ENCODE measurements around the gene THBS2.

Gene THBS2

DNA sequence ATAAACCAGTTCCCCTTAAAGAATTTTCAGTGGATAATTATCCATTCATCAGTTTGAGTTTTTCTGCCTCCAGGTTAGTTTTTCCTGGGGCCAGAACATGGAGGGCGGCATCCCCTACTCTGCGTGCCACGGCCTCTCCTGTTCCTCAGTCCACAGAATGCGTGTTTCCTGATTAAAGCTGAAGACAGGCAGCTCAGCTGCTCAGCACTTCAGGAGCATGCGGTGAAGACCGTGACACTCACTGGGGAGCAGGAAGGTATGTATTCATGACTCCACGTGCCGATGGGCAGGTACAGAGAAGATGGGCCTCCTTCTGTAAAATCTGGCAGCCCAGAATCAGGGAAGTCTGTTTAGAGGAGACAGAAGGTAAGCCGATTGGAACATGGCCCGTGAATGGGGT, 2.0 kb upstream of the THBS2 start:
- H3K9me3 ChIP-seq (ENCODE audit: control insufficient read depth, low read length), result no peaks in the 10 kb centered on the region
- no peak overlapping the region for H3K9ac ChIP-seq (ENCODE audit: low read length)
- no peaks in the 10 kb centered on the region for H3K4me1 ChIP-seq (ENCODE audit: control insufficient read depth, insufficient read depth, low read length)
- no peak overlapping the region for H3K4me3 ChIP-seq (ENCODE audit: low read length)
- H3K27me3 ChIP-seq (ENCODE audit: control insufficient read depth, insufficient read depth, low read length), result peaks cover 37% of the 10 kb centered on the region
- H3K36me3 ChIP-seq (ENCODE audit: control insufficient read depth, insufficient read depth, low read length), result no peaks in the 10 kb centered on the region

DNA sequence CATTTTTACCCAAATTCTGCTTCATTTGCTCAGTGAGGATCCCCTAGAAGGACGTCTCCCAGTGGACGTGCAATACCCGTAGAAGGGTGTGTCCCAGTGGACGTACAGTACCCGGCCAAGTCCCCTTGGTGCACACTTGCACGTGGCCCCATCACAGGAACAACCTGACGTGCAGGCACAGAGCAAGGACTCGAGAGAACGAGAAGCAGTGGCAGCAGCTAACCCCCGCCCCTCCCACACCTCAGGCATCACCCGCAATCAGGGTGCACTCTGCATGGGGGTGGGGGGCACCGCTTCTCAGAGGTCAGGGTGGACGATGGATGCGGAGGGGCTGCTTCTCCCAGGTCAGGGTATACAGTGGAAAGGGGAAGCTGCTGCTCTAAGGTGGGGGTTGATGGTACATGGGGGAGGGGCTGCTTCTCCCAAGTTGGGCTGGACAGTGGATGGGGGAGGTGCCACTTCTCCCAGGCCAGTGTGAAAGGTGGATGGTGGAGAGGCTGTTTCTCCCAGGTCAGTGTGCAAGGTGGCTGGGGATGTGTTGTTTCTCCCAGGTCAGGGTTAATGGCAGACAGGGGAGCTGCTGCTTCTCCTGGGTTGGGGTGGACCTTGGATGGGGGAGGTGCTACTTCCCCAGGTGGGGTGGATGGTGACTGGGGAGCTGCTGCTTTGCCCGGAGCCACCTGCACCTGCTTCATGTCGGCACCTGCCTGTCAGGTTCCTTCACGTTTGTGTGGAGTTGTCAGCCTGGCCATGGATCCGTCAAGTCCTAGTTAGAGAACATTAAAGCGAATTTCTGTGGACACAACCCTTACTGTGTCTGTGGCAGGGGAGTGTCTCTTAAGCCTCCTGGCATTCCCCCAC, 1.0 kb upstream of the THBS2 start:
- H3K4me3 ChIP-seq (ENCODE audit: low read length), result no peak overlapping the region
- peaks cover 37% of the 10 kb centered on the region for H3K27me3 ChIP-seq (ENCODE audit: control insufficient read depth, insufficient read depth, low read length)
- no peak overlapping the region for H3K9ac ChIP-seq (ENCODE audit: low read length)
- no peaks in the 10 kb centered on the region for H3K9me3 ChIP-seq (ENCODE audit: control insufficient read depth, low read length)
- no peaks in the 10 kb centered on the region for H3K36me3 ChIP-seq (ENCODE audit: control insufficient read depth, insufficient read depth, low read length)
- H3K4me1 ChIP-seq (ENCODE audit: control insufficient read depth, insufficient read depth, low read length), result no peaks in the 10 kb centered on the region

DNA sequence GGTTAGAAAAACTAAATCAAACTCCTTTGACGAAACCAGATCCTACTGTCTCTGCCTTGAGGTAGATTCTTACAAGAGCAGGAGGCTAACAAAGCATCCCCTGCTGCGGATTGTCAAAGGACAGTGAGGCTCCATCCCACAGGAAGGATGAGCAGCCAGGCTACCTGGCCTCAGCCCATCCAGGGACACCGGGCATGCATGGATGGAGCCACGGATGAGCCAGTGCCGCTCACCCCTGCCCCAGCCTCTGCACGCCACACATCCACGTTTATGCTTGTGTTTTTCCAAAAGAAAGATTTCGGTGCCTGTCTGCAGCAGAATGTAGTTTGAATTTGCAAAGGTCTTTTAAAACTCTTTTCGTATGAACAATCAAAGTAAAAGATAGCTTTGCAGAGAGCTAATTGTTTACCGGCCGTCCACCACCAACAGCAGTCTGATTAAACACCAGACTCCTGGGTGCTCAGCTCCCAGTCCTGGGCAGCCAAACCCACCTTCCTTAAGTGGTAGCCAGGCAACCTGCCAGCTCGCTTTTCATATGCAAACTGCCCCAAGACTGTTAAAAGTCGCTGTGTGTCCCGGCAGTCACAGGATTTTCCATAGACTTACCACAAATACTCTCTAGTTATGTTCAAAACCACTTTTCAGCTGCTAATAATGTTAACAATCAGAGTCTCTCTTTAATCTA, 999 bp downstream of the THBS2 start:
- Histone ChIP-seq H3K9me3 (ENCODE audit: control insufficient read depth, low read length) (no peaks in the 10 kb centered on the region), H3K27me3 (ENCODE audit: control insufficient read depth, insufficient read depth, low read length) (peaks cover 37% of the 10 kb centered on the region), H3K4me3 (ENCODE audit: low read length) (no peak overlapping the region), H3K9ac (ENCODE audit: low read length) (no peak overlapping the region), H3K4me1 (ENCODE audit: control insufficient read depth, insufficient read depth, low read length) (no peaks in the 10 kb centered on the region), H3K36me3 (ENCODE audit: control insufficient read depth, insufficient read depth, low read length) (no peaks in the 10 kb centered on the region)

DNA sequence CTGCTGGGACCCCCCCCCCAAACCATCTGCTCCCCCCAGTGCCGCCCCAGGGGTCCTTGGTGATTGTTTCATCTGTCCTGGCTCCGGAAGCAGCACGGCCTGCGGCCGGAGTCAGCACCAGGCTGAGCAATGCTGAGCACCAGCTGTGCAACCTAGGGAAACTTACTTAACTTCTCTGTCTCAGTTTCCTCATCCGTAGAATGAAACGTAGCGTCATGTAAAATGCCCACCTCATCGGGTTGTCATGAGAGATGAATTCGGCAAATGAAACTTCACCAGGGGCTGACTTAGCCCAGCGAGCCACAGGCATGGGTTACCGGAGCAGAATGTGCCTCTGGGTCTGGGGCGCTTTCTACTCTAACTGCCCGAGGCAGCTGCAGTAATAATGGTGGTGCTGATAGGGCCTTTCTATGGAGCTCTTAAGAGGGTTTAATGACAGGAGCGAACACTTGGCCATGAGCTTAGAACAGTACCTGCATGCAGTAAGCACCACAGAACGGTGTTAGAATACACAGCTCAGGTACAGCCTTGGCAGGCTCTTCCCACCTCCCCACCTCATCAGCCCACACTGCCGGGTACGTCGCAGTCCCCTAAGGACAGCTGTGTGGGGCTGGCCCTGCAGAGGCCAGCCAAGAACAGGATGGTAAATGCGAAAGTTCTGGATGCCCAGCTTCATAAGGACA, 1.7 kb downstream of the THBS2 start:
- H3K4me3 ChIP-seq (ENCODE audit: low read length), result no peak overlapping the region
- peaks cover 37% of the 10 kb centered on the region for H3K27me3 ChIP-seq (ENCODE audit: control insufficient read depth, insufficient read depth, low read length)
- no peak overlapping the region for H3K9ac ChIP-seq (ENCODE audit: low read length)
- H3K4me1 ChIP-seq (ENCODE audit: control insufficient read depth, insufficient read depth, low read length), result no peaks in the 10 kb centered on the region
- H3K9me3 ChIP-seq (ENCODE audit: control insufficient read depth, low read length), result no peaks in the 10 kb centered on the region
- H3K36me3 ChIP-seq (ENCODE audit: control insufficient read depth, insufficient read depth, low read length), result no peaks in the 10 kb centered on the region

GRCh38 chr6:169251371-169251802, 2.3 kb downstream of the THBS2 start:
- no peak overlapping the region for H3K4me3 ChIP-seq (ENCODE audit: low read length)
- peaks cover 37% of the 10 kb centered on the region for H3K27me3 ChIP-seq (ENCODE audit: control insufficient read depth, insufficient read depth, low read length)
- no peaks in the 10 kb centered on the region for H3K4me1 ChIP-seq (ENCODE audit: control insufficient read depth, insufficient read depth, low read length)
- no peaks in the 10 kb centered on the region for H3K9me3 ChIP-seq (ENCODE audit: control insufficient read depth, low read length)
- H3K9ac ChIP-seq (ENCODE audit: low read length), result no peak overlapping the region
- no peaks in the 10 kb centered on the region for H3K36me3 ChIP-seq (ENCODE audit: control insufficient read depth, insufficient read depth, low read length)

DNA sequence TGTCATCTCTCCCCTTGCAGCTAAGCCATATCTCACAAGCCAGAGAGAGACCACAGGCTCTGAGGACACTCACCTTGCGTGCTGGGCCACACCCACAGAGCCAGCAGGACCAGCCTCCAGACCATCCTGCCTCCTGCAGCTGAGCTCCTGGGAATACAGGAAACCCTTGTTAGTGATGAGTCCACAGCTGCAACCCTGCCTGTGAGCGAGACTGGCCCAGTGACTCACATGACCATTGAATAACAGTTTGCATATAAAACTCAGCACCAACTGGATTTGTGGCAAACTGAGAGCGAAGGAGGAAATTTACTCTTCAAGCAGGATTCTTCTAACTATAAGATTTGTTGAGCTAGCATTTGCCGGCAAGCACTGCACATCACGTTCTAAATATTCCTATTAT, 3.0 kb downstream of the THBS2 start:
- Histone ChIP-seq H3K36me3 (ENCODE audit: control insufficient read depth, insufficient read depth, low read length) (no peaks in the 10 kb centered on the region), H3K27me3 (ENCODE audit: control insufficient read depth, insufficient read depth, low read length) (peaks cover 37% of the 10 kb centered on the region), H3K4me1 (ENCODE audit: control insufficient read depth, insufficient read depth, low read length) (no peaks in the 10 kb centered on the region), H3K9ac (ENCODE audit: low read length) (no peak overlapping the region), H3K9me3 (ENCODE audit: control insufficient read depth, low read length) (no peaks in the 10 kb centered on the region), H3K4me3 (ENCODE audit: low read length) (no peak overlapping the region)

DNA sequence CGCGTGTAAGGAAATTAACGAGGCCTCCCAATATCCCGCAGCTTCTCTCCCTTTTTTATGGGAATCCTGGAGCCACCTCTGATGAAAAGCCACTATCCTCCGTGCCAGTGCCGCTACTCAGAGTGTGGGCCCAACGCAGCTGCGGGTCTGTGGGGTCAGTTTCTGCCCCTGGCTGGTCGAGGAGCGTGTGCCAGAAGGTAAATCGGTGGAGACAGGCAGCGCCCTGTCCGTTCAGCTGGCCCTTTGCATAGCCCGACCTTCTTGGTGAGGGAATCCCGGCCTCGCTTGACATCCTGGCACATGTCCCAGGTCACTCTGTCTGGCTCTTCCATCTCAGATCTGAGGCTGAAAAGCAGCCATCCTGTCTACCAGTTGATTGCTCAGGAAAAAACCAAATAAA, 4.6 kb downstream of the THBS2 start:
- Histone ChIP-seq H3K27me3 (ENCODE audit: control insufficient read depth, insufficient read depth, low read length) (peaks cover 25% of the 10 kb centered on the region), H3K36me3 (ENCODE audit: control insufficient read depth, insufficient read depth, low read length) (no peaks in the 10 kb centered on the region), H3K4me1 (ENCODE audit: control insufficient read depth, insufficient read depth, low read length) (no peaks in the 10 kb centered on the region), H3K9me3 (ENCODE audit: control insufficient read depth, low read length) (no peaks in the 10 kb centered on the region), H3K4me3 (ENCODE audit: low read length) (no peak overlapping the region), H3K9ac (ENCODE audit: low read length) (no peak overlapping the region)

GRCh38 chr6:169248521-169248971, 5.1 kb downstream of the THBS2 start:
- no peaks in the 10 kb centered on the region for H3K4me1 ChIP-seq (ENCODE audit: control insufficient read depth, insufficient read depth, low read length)
- no peak overlapping the region for H3K9ac ChIP-seq (ENCODE audit: low read length)
- H3K27me3 ChIP-seq (ENCODE audit: control insufficient read depth, insufficient read depth, low read length), result peaks cover 20% of the 10 kb centered on the region
- H3K9me3 ChIP-seq (ENCODE audit: control insufficient read depth, low read length), result no peaks in the 10 kb centered on the region
- no peak overlapping the region for H3K4me3 ChIP-seq (ENCODE audit: low read length)
- H3K36me3 ChIP-seq (ENCODE audit: control insufficient read depth, insufficient read depth, low read length), result no peaks in the 10 kb centered on the region

DNA sequence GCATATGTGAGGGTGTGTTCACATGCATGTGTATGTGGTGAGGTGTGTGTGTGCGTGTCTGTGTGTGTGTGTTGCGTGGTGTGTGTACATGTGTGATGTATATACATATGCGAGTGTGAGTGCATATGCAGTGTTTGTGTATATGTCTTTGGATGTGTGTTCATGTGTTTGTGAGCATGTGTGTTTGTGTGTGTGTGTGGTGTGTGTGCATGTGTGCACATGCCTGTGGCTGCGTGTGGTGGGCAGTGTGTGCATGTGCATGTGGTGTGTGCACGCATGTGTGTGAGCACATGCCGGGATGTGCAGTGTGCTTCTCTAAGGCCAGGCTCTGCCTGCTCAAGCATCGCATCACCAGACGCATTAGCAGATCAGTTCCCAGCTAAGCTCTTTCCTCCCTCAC, 5.7 kb downstream of the THBS2 start:
- H3K9ac ChIP-seq (ENCODE audit: low read length), result no peak overlapping the region
- no peaks in the 10 kb centered on the region for H3K36me3 ChIP-seq (ENCODE audit: control insufficient read depth, insufficient read depth, low read length)
- no peaks in the 10 kb centered on the region for H3K4me1 ChIP-seq (ENCODE audit: control insufficient read depth, insufficient read depth, low read length)
- H3K9me3 ChIP-seq (ENCODE audit: control insufficient read depth, low read length), result no peaks in the 10 kb centered on the region
- H3K4me3 ChIP-seq (ENCODE audit: low read length), result no peak overlapping the region
- H3K27me3 ChIP-seq (ENCODE audit: control insufficient read depth, insufficient read depth, low read length), result peaks cover 17% of the 10 kb centered on the region

GRCh38 chr6:169247419-169247818, 6.2 kb downstream of the THBS2 start:
- Histone ChIP-seq H3K36me3 (ENCODE audit: control insufficient read depth, insufficient read depth, low read length) (no peaks in the 10 kb centered on the region), H3K4me1 (ENCODE audit: control insufficient read depth, insufficient read depth, low read length) (no peaks in the 10 kb centered on the region), H3K4me3 (ENCODE audit: low read length) (no peak overlapping the region), H3K9ac (ENCODE audit: low read length) (no peak overlapping the region), H3K9me3 (ENCODE audit: control insufficient read depth, low read length) (no peaks in the 10 kb centered on the region), H3K27me3 (ENCODE audit: control insufficient read depth, insufficient read depth, low read length) (peaks cover 11% of the 10 kb centered on the region)

GRCh38 chr6:169246445-169246844, 7.2 kb downstream of the THBS2 start:
- H3K27me3 ChIP-seq (ENCODE audit: control insufficient read depth, insufficient read depth, low read length), result peaks cover 2% of the 10 kb centered on the region
- no peak overlapping the region for H3K4me3 ChIP-seq (ENCODE audit: low read length)
- H3K9me3 ChIP-seq (ENCODE audit: control insufficient read depth, low read length), result no peaks in the 10 kb centered on the region
- no peaks in the 10 kb centered on the region for H3K4me1 ChIP-seq (ENCODE audit: control insufficient read depth, insufficient read depth, low read length)
- H3K36me3 ChIP-seq (ENCODE audit: control insufficient read depth, insufficient read depth, low read length), result no peaks in the 10 kb centered on the region
- no peak overlapping the region for H3K9ac ChIP-seq (ENCODE audit: low read length)
